WI38 (cell line): ENCODE data around the gene MAP3K8.

Experiments used
- H3K4me3 ChIP-seq: 2 replicates; pipeline ENCODE4 v1.5.1; 2011; ENCODE audit warnings: low read depth, mild to moderate bottlenecking, control low read depth, low read length
- CTCF ChIP-seq: IDR thresholded peaks from 2 replicates; pipeline ENCODE4 v1.5.1; 2012; ENCODE audit warnings: low read depth, mild to moderate bottlenecking, control low read depth, low read length

Gene MAP3K8

GRCh38 chr10:30502266-30503060 lies 68.5 kb downstream of the MAP3K8 start:
- H3K4me3 ChIP-seq: no peak overlapping the region

GRCh38 chr10:30503700-30504266 lies 69.8 kb downstream of the MAP3K8 start:
- TF ChIP-seq CTCF: no peak
- H3K4me3 ChIP-seq: no peak overlapping the region

More at GRCh38 chr10:30502266-30503060, 68.5 kb downstream of the MAP3K8 start:
- no peak for TF ChIP-seq CTCF

- H3K4me3 ChIP-seq: no peak overlapping the region
- TF ChIP-seq CTCF: no peak
Observed at GRCh38 chr10:30505543-30506298, 71.7 kb downstream of the MAP3K8 start.

GRCh38 chr10:30509508-30509907 lies 75.5 kb downstream of the MAP3K8 start:
- TF ChIP-seq CTCF: no peak
- no peak overlapping the region for H3K4me3 ChIP-seq

- no peak overlapping the region for H3K4me3 ChIP-seq
- TF ChIP-seq CTCF: no peak
Observed at GRCh38 chr10:30510184-30510931, 76.4 kb downstream of the MAP3K8 start.

GRCh38 chr10:30510932-30511700 lies 77.1 kb downstream of the MAP3K8 start:
- no peak overlapping the region for H3K4me3 ChIP-seq
- TF ChIP-seq CTCF: no peak
